ENCODE results near the gene SCN3A. TPM values are rescaled to one million over a fixed set of nuclear protein-coding genes. Genes with fewer than 3 reads are reported as not detected.

Gene SCN3A
- total RNA-seq, 1 donor from 2014 or later: not detected

- Mint-ChIP-seq H3K27ac (ENCODE audit: unreplicated experiment) (no peak overlapping the region), H3K27me3 (ENCODE audit: unreplicated experiment) (peaks cover 32% of the 10 kb centered on the region), H3K9me3 (ENCODE audit: unreplicated experiment) (no peaks in the 10 kb centered on the region), H3K4me1 (ENCODE audit: unreplicated experiment) (peaks cover 3% of the 10 kb centered on the region), H3K36me3 (ENCODE audit: unreplicated experiment) (no peaks in the 10 kb centered on the region), H3K4me3 (ENCODE audit: unreplicated experiment) (no peak overlapping the region)
- TF ChIP-seq CTCF (IDR thresholded peaks at IDR 0.05): no peak
- no peak for DNase-seq (ENCODE audit: extremely low spot score, unreplicated experiment)
These were observed 2.0 kb upstream of the SCN3A start for GRCh38 chr2:165205865-165206264.

GRCh38 chr2:165202239-165202638 is 1.6 kb downstream of the SCN3A start:
- H3K36me3 Mint-ChIP-seq (ENCODE audit: unreplicated experiment): no peaks in the 10 kb centered on the region
- H3K27ac Mint-ChIP-seq (ENCODE audit: unreplicated experiment): no peak overlapping the region
- peaks cover 3% of the 10 kb centered on the region for H3K4me1 Mint-ChIP-seq (ENCODE audit: unreplicated experiment)
- H3K4me3 Mint-ChIP-seq (ENCODE audit: unreplicated experiment): no peak overlapping the region
- no peak for DNase-seq (ENCODE audit: extremely low spot score, unreplicated experiment)
- peaks cover 33% of the 10 kb centered on the region for H3K27me3 Mint-ChIP-seq (ENCODE audit: unreplicated experiment)
- no peaks in the 10 kb centered on the region for H3K9me3 Mint-ChIP-seq (ENCODE audit: unreplicated experiment)
- TF ChIP-seq CTCF (IDR thresholded peaks at IDR 0.05): no peak

- no peaks in the 10 kb centered on the region for H3K9me3 Mint-ChIP-seq (ENCODE audit: unreplicated experiment)
- no peak for TF ChIP-seq CTCF (IDR thresholded peaks at IDR 0.05)
- peaks cover 37% of the 10 kb centered on the region for H3K27me3 Mint-ChIP-seq (ENCODE audit: unreplicated experiment)
- no peak overlapping the region for H3K4me3 Mint-ChIP-seq (ENCODE audit: unreplicated experiment)
- H3K4me1 Mint-ChIP-seq (ENCODE audit: unreplicated experiment): no peaks in the 10 kb centered on the region
- no peak for DNase-seq (ENCODE audit: extremely low spot score, unreplicated experiment)
- H3K36me3 Mint-ChIP-seq (ENCODE audit: unreplicated experiment): no peaks in the 10 kb centered on the region
- H3K27ac Mint-ChIP-seq (ENCODE audit: unreplicated experiment): no peak overlapping the region
These were observed 5.7 kb downstream of the SCN3A start for GRCh38 chr2:165198181-165198580.

- Mint-ChIP-seq H3K4me3 (ENCODE audit: unreplicated experiment) (no peak overlapping the region), H3K4me1 (ENCODE audit: unreplicated experiment) (no peaks in the 10 kb centered on the region), H3K9me3 (ENCODE audit: unreplicated experiment) (no peaks in the 10 kb centered on the region), H3K36me3 (ENCODE audit: unreplicated experiment) (no peaks in the 10 kb centered on the region), H3K27me3 (ENCODE audit: unreplicated experiment) (peaks cover 36% of the 10 kb centered on the region), H3K27ac (ENCODE audit: unreplicated experiment) (no peak overlapping the region)
- no peak for DNase-seq (ENCODE audit: extremely low spot score, unreplicated experiment)
- TF ChIP-seq CTCF (IDR thresholded peaks at IDR 0.05): no peak
These were observed 6.5 kb downstream of the SCN3A start for GRCh38 chr2:165197346-165197745.

GRCh38 chr2:165196411-165196810 is 7.4 kb downstream of the SCN3A start:
- Mint-ChIP-seq H3K4me1 (ENCODE audit: unreplicated experiment) (no peaks in the 10 kb centered on the region), H3K27ac (ENCODE audit: unreplicated experiment) (no peak overlapping the region), H3K4me3 (ENCODE audit: unreplicated experiment) (no peak overlapping the region), H3K27me3 (ENCODE audit: unreplicated experiment) (peaks cover 35% of the 10 kb centered on the region), H3K36me3 (ENCODE audit: unreplicated experiment) (no peaks in the 10 kb centered on the region), H3K9me3 (ENCODE audit: unreplicated experiment) (no peaks in the 10 kb centered on the region)
- no peak for TF ChIP-seq CTCF (IDR thresholded peaks at IDR 0.05)
- DNase-seq (ENCODE audit: extremely low spot score, unreplicated experiment): no peak

All from osteocyte (in vitro differentiated cells).